Neural cell (in vitro differentiated cells): Measurements from ENCODE around the gene DSCAML1. TPM values are rescaled to one million over a fixed set of nuclear protein-coding genes. Genes with fewer than 3 reads are reported as not detected.

Experiments used
- H2AFZ ChIP-seq: fragments of 200-600, 300-800 bp; sonication (generic), shearing (Covaris generic); 2 replicates; pipeline ENCODE4 v1.6.0; 2014; ENCODE audit warnings: low read depth, mild to moderate bottlenecking, antibody characterized with exemption, low read length, moderate library complexity
- H3F3A ChIP-seq: fragments of 200-600 bp; shearing (Covaris generic); 2 replicates; pipeline ENCODE4 v1.6.1; 2016; ENCODE audit warnings: mild to moderate bottlenecking, moderate library complexity, mixed read lengths, antibody characterized with exemption, low read length; ENCODE audit not compliant: insufficient read depth, poor library complexity, severe bottlenecking
- H3K27ac ChIP-seq: fragments of 200-600, 300-800 bp; sonication (generic), shearing (Covaris generic); 2 replicates; pipeline ENCODE4 v1.5.1; 2014; ENCODE audit warnings: mild to moderate bottlenecking, low read length, moderate library complexity
- H3K27me3 ChIP-seq: fragments of 300-800, 200-600 bp; sonication (generic), shearing (Covaris generic); 2 replicates; pipeline ENCODE4 v1.6.0; 2014; ENCODE audit warnings: mild to moderate bottlenecking, low read depth, low read length, moderate library complexity; ENCODE audit not compliant: insufficient read depth
- H3K36me3 ChIP-seq: fragments of 300-800, 200-600 bp; sonication (generic), shearing (Covaris generic); 2 replicates; pipeline ENCODE4 v1.5.1; 2014; ENCODE audit warnings: mild to moderate bottlenecking, antibody characterized with exemption, low read length, moderate library complexity; ENCODE audit not compliant: insufficient read depth
- H3K4me2 ChIP-seq: fragments of 300-800, 200-600 bp; sonication (generic), shearing (Covaris generic); 2 replicates; pipeline ENCODE4 v1.6.0; 2014; ENCODE audit warnings: mild to moderate bottlenecking, low read length
- H3K4me3 ChIP-seq: fragments of 300-800, 200-600 bp; sonication (generic), shearing (Covaris generic); 2 replicates; pipeline ENCODE4 v1.5.1; 2014; ENCODE audit warnings: mild to moderate bottlenecking, low read length, moderate library complexity
- H3K79me2 ChIP-seq: fragments of 200-600 bp; shearing (Covaris generic); replicated peaks from 2 replicates; pipeline ENCODE4 v1.6.0; 2014; ENCODE audit warnings: mild to moderate bottlenecking, low read length, moderate library complexity; ENCODE audit not compliant: insufficient read depth
- H3K9ac ChIP-seq: fragments of 300-800, 200-600 bp; sonication (generic), shearing (Covaris generic); 2 replicates; pipeline ENCODE4 v1.6.1; 2016; ENCODE audit warnings: mild to moderate bottlenecking, low read length, mixed read lengths
- H3K9me2 ChIP-seq: fragments of 200-600 bp; shearing (Covaris generic); 2 replicates; pipeline ENCODE4 v1.6.1; 2016; ENCODE audit warnings: mild to moderate bottlenecking, low read length, mixed read lengths; ENCODE audit not compliant: insufficient read depth
- H3K9me3 ChIP-seq: fragments of 200-600, 300-800 bp; sonication (generic), shearing (Covaris generic); 2 replicates; pipeline ENCODE4 v1.6.1; 2016; ENCODE audit warnings: mild to moderate bottlenecking, mixed run types, low read length, moderate library complexity, mixed read lengths
- H4K20me1 ChIP-seq: fragments of 200-600 bp; shearing (Covaris generic); 2 replicates; pipeline ENCODE4 v1.6.1; 2016; ENCODE audit warnings: mild to moderate bottlenecking, mixed run types; ENCODE audit not compliant: insufficient read depth
- CTCF ChIP-seq: fragments of 450-650 bp; IDR thresholded peaks from 2 replicates; pipeline ENCODE4 v1.5.1; 2014; ENCODE audit warnings: antibody characterized with exemption, mild to moderate bottlenecking, moderate library complexity; ENCODE audit not compliant: poor library complexity, severe bottlenecking
- EP300 ChIP-seq: fragments of 450-650 bp; conservative IDR thresholded peaks from 2 replicates; pipeline ENCODE4 v1.6.1; 2014; ENCODE audit warnings: antibody characterized with exemption, mild to moderate bottlenecking, moderate library complexity; ENCODE audit not compliant: poor library complexity, severe bottlenecking
- EZH2 ChIP-seq: fragments of 200-600, 300-800 bp; shearing (Covaris generic), sonication (generic); IDR thresholded peaks from 2 replicates; pipeline ENCODE4 v1.6.1; 2014; ENCODE audit warnings: antibody characterized with exemption, low read length, borderline replicate concordance, mild to moderate bottlenecking; ENCODE audit not compliant: insufficient read depth, poor library complexity, severe bottlenecking
- MXI1 ChIP-seq: fragments of 450-650 bp; conservative IDR thresholded peaks from 2 replicates; pipeline ENCODE4 v1.6.1; 2014; ENCODE audit warnings: antibody characterized with exemption, mild to moderate bottlenecking; ENCODE audit not compliant: poor library complexity, severe bottlenecking
- POLR2AphosphoS5 ChIP-seq: IDR thresholded peaks from 2 replicates; pipeline ENCODE4 v1.6.1; 2012
- RAD21 ChIP-seq: fragments of 450-650 bp; conservative IDR thresholded peaks from 2 replicates; pipeline ENCODE4 v1.6.1; 2014; ENCODE audit warnings: antibody characterized with exemption, mild to moderate bottlenecking, moderate library complexity
- SMC3 ChIP-seq: fragments of 450-650 bp; conservative IDR thresholded peaks from 2 replicates; pipeline ENCODE4 v1.6.1; 2014; ENCODE audit warnings: antibody characterized with exemption, mild to moderate bottlenecking, moderate library complexity; ENCODE audit not compliant: poor library complexity
- TAF1 ChIP-seq: IDR thresholded peaks from 2 replicates; pipeline ENCODE4 v1.6.1; 2012; ENCODE audit warnings: low read depth
- polyA plus RNA-seq: library from polyadenylated mRNA; depleted of rRNA; stranded (reverse); fragments of >200 nt; gene quantifications from 2 replicates; pipeline ENCODE4 v1.2.3, GENCODE V29; 2014
- TF ChIP-seq, protein P1 (sequence below): IDR thresholded peaks from 2 replicates; pipeline ENCODE4 v1.6.1; 2012; ENCODE audit warnings: borderline replicate concordance

The DSCAML1 gene
- polyA plus RNA-seq, 1 donor from 2014 or later, result 1.3 TPM

- no peaks in the 10 kb centered on the region for H3K36me3 ChIP-seq
These were observed 27.5 kb downstream of the DSCAML1 start for GRCh38 chr11:117769533-117769932.

DNA sequence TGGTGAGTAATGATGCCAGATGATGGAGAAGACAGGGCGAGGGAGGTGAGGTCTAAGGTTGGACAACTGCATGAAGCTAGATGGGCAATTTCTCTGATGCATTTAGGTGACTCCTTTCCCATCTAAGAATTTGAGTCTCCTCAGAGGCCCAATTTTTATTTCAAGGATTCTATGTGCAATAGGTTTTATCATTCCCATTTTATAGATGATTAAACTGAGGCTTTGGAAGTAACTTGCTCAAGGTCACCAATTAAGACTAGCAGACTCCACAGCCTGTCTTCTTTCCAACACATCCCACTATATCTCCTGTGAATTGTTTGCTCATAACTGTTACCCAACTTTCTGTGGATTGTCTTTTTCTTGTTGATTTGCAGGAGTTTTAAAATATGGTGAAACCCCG lies 28.5 kb downstream of the DSCAML1 start:
- H3K36me3 ChIP-seq, result no peaks in the 10 kb centered on the region
- H2AFZ ChIP-seq, result no peak overlapping the region
- no peaks in the 10 kb centered on the region for H3K79me2 ChIP-seq
- no peaks in the 10 kb centered on the region for H3F3A ChIP-seq
- no peaks in the 10 kb centered on the region for H3K9me2 ChIP-seq
- H3K4me3 ChIP-seq, result no peak overlapping the region
- no peaks in the 10 kb centered on the region for H4K20me1 ChIP-seq
- no peaks in the 10 kb centered on the region for H3K27me3 ChIP-seq
- H3K27ac ChIP-seq, result no peak overlapping the region
- TF ChIP-seq POLR2AphosphoS5, result no peak
- no peak for TF ChIP-seq SMC3
- TF ChIP-seq EP300, result no peak
- no peak for TF ChIP-seq EZH2
- no peak for TF ChIP-seq TAF1
- TF ChIP-seq, protein P1, sequence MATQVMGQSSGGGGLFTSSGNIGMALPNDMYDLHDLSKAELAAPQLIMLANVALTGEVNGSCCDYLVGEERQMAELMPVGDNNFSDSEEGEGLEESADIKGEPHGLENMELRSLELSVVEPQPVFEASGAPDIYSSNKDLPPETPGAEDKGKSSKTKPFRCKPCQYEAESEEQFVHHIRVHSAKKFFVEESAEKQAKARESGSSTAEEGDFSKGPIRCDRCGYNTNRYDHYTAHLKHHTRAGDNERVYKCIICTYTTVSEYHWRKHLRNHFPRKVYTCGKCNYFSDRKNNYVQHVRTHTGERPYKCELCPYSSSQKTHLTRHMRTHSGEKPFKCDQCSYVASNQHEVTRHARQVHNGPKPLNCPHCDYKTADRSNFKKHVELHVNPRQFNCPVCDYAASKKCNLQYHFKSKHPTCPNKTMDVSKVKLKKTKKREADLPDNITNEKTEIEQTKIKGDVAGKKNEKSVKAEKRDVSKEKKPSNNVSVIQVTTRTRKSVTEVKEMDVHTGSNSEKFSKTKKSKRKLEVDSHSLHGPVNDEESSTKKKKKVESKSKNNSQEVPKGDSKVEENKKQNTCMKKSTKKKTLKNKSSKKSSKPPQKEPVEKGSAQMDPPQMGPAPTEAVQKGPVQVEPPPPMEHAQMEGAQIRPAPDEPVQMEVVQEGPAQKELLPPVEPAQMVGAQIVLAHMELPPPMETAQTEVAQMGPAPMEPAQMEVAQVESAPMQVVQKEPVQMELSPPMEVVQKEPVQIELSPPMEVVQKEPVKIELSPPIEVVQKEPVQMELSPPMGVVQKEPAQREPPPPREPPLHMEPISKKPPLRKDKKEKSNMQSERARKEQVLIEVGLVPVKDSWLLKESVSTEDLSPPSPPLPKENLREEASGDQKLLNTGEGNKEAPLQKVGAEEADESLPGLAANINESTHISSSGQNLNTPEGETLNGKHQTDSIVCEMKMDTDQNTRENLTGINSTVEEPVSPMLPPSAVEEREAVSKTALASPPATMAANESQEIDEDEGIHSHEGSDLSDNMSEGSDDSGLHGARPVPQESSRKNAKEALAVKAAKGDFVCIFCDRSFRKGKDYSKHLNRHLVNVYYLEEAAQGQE, result no peak
- no peak for TF ChIP-seq CTCF
- no peak for TF ChIP-seq MXI1
- TF ChIP-seq RAD21, result no peak
- H3K4me2 ChIP-seq, result no peak overlapping the region
- H3K9me3 ChIP-seq, result no peaks in the 10 kb centered on the region
- H3K9ac ChIP-seq, result no peak overlapping the region

More at GRCh38 chr11:117769533-117769932, 27.5 kb downstream of the DSCAML1 start:
- H3K4me2 ChIP-seq, result no peak overlapping the region
- H2AFZ ChIP-seq, result no peak overlapping the region
- H3K4me3 ChIP-seq, result no peak overlapping the region
- no peaks in the 10 kb centered on the region for H4K20me1 ChIP-seq
- no peak overlapping the region for H3K27ac ChIP-seq
- no peaks in the 10 kb centered on the region for H3F3A ChIP-seq
- H3K27me3 ChIP-seq, result no peaks in the 10 kb centered on the region
- H3K9ac ChIP-seq, result no peak overlapping the region
- H3K79me2 ChIP-seq, result no peaks in the 10 kb centered on the region
- no peaks in the 10 kb centered on the region for H3K9me3 ChIP-seq
- no peaks in the 10 kb centered on the region for H3K9me2 ChIP-seq
- TF ChIP-seq POLR2AphosphoS5, result no peak
- no peak for TF ChIP-seq EZH2
- TF ChIP-seq SMC3, result no peak
- TF ChIP-seq CTCF, result no peak
- no peak for TF ChIP-seq MXI1
